HepG2 (cell line): ENCODE measurements around the gene CKAP2L. TPM values are rescaled to one million over a fixed set of nuclear protein-coding genes. Genes with fewer than 3 reads are reported as not detected.

ENCODE experiments used
- ATAC-seq: fragments of 200-7000 bp; cut with Tn5 transposase; 3 replicates; pipeline ENCODE4 v1.9.1; 2020; ENCODE audit warnings: mild to moderate bottlenecking, moderate library complexity
- BruUV-seq: library from RNA; stranded (reverse); fragments of 400-500 nt; replicated peaks from 2 replicates; lab custom pipeline; 2021; lab: Mats Ljungman, UMichigan
- CTCF ChIA-PET: fragments of 300-600 bp; formaldehyde crosslinking; extraction: SDS; loops from one replicate; lab custom pipeline; 2021; ENCODE audit warnings: low total read pairs, inconsistent platforms, low intra/inter-chr PET ratio; lab: Yijun Ruan, JAX
- POLR2A ChIA-PET: fragments of 350-600 bp; sonication (Branson Sonifier 250); formaldehyde crosslinking; loops from one replicate; lab custom pipeline; 2020; ENCODE audit warnings: antibody characterized with exemption, inconsistent platforms; lab: Yijun Ruan, JAX
- DNase-seq: peaks from one replicate; pipeline ENCODE4 v3.0.0-alpha.2; 2015; ENCODE audit warnings: low spot score
- FAIRE-seq: peaks from 3 replicates; lab custom pipeline; 2011; peaks lifted over from hg19 to GRCh38; lab: Jason Lieb, UNC
- H2AFZ ChIP-seq: one replicate; pipeline ENCODE4 v1.6.1; 2011; ENCODE audit warnings: low read length, inconsistent platforms
- H3K27ac ChIP-seq: fragments of 300-600 bp; 3 replicates; pipeline ENCODE4 v1.8.0; 2011; ENCODE audit warnings: mixed run types, mild to moderate bottlenecking, mixed read lengths, low read length, inconsistent platforms; ENCODE audit not compliant: insufficient read depth; ENCODE audit errors: extremely low read length
- H3K27me3 ChIP-seq, 2 experiments: fragments of 200-600 bp in 1 of 2; 2 replicates in 1 of 2; 3 replicates in 1 of 2; pipeline versions ENCODE4 v1.6.0 to v1.8.0; 2011; ENCODE audit warnings: low read length in 2 of 2, mild to moderate bottlenecking in 2 of 2, moderate library complexity in 2 of 2, inconsistent platforms in 1 of 2; ENCODE audit not compliant: insufficient read depth in 2 of 2, control insufficient read depth in 1 of 2
- H3K36me3 ChIP-seq, 2 experiments: fragments of 200-600 bp in 1 of 2; replicated peaks in 1 of 2; 2 replicates in 1 of 2; 3 replicates in 1 of 2; pipeline versions ENCODE4 v1.5.1 to v1.8.0; 2011; ENCODE audit warnings: low read length in 2 of 2, inconsistent platforms in 1 of 2; ENCODE audit not compliant: insufficient read depth in 2 of 2, control insufficient read depth in 1 of 2
- H3K4me1 ChIP-seq: 2 replicates; pipeline ENCODE4 v1.5.1; 2012; ENCODE audit warnings: low read length, inconsistent platforms; ENCODE audit not compliant: insufficient read depth
- H3K4me2 ChIP-seq: 2 replicates; pipeline ENCODE4 v1.6.0; 2011; ENCODE audit warnings: low read depth, low read length, inconsistent platforms
- H3K4me3 ChIP-seq, 3 experiments: fragments of 200-600 bp in 1 of 3; sonication (generic), shearing (Covaris generic) in 1 of 3; replicated peaks in 1 of 3; 2 replicates each; pipeline ENCODE4 v1.5.1; 2011 to 2016; ENCODE audit warnings: low read length in 3 of 3, inconsistent platforms in 2 of 3, low read depth in 2 of 3, mild to moderate bottlenecking in 2 of 3, control low read depth in 1 of 3, mixed read lengths in 1 of 3; ENCODE audit not compliant: insufficient read depth in 1 of 3
- H3K79me2 ChIP-seq: one replicate; pipeline ENCODE4 v1.6.1; 2011; ENCODE audit warnings: low read length, inconsistent platforms; ENCODE audit not compliant: insufficient read depth
- H3K9ac ChIP-seq: 2 replicates; pipeline ENCODE4 v1.6.0; 2011; ENCODE audit warnings: mild to moderate bottlenecking, low read depth, low read length, inconsistent platforms; ENCODE audit not compliant: insufficient read depth
- H3K9me3 ChIP-seq: 2 replicates; pipeline ENCODE4 v1.5.1; 2012; ENCODE audit warnings: mild to moderate bottlenecking, low read length
- H4K20me1 ChIP-seq: 2 replicates; pipeline ENCODE4 v1.6.0; 2011; ENCODE audit warnings: inconsistent platforms, mild to moderate bottlenecking, low read length, moderate library complexity; ENCODE audit not compliant: insufficient read depth
- SALL2 ChIP-seq: sonication (generic); formaldehyde crosslinking; IDR thresholded peaks from 2 replicates; pipeline ENCODE4 v1.8.1; 2023; ENCODE audit warnings: mild to moderate bottlenecking, missing genetic modification reagents, inconsistent platforms
- ZNF614 ChIP-seq: IDR thresholded peaks from 2 replicates; pipeline ENCODE4 v1.6.1; 2018; ENCODE audit warnings: missing biosample characterization, missing genetic modification reagents, inconsistent platforms, borderline replicate concordance
- ZNF746 ChIP-seq: sonication (generic); formaldehyde crosslinking; IDR thresholded peaks from 2 replicates; pipeline ENCODE4 v1.8.0; 2022; ENCODE audit warnings: mild to moderate bottlenecking, missing genetic modification reagents
- WGBS: methylation state at CpG from one replicate; pipeline ENCODE4 v1.1.6; 2017; ENCODE audit warnings: low lambda C conversion rate; 5-methylcytosine and 5-hydroxymethylcytosine counted together
- in situ Hi-C: cut with HindIII; loops from 2 replicates; pipeline ENCODE4 v1.10.0; 2017; ENCODE audit warnings: low pct_unique_long_range_greater_than_20kb; ENCODE audit not compliant: extremely low pct_ligation_motif_present
- intact Hi-C: fragments of 100-400 bp; cut with micrococcal nuclease; formaldehyde crosslinking; loops from one replicate; pipeline ENCODE4 v1.10.0; 2022; ENCODE audit not compliant: unreplicated experiment
- polyA plus RNA-seq, 8 experiments: library from polyadenylated mRNA; depleted of rRNA in 3 of 8; stranded (reverse) in 7 of 8; unstranded in 1 of 8; fragments of >200 nt; fragmentation: Illumina TruSeq in 4 of 8; extraction: Trizol in 4 of 8; gene quantifications; 2 replicates each; pipeline versions ENCODE4 v1.2.1 to v1.2.3, GENCODE V29; 2011 to 2016; ENCODE audit warnings: low read depth in 4 of 8, missing spikeins in 1 of 8, mixed read lengths in 1 of 8; ENCODE audit not compliant: insufficient read depth in 1 of 8
- total RNA-seq, 5 experiments: library from RNA; depleted of rRNA; stranded (reverse); fragments of >200 nt; fragmentation: Illumina TruSeq; extraction: Trizol; gene quantifications; 2 replicates each; pipeline ENCODE4 v1.2.3, GENCODE V29; 2016; ENCODE audit warnings: low read depth in 1 of 5
- TF ChIP-seq, protein P1 (sequence below): IDR thresholded peaks from 2 replicates; pipeline ENCODE4 v1.4.0; 2020; ENCODE audit warnings: mild to moderate bottlenecking, missing genetic modification reagents

CKAP2L gene
- total and polyA plus RNA-seq, 2 of the 13 experiments (the other 11 are each of a cell fraction or from before 2014, with no cell fraction given): 7.1 to 9.5 TPM

GRCh38 chr2:112767693-112768330, 3.4 kb upstream of the CKAP2L start (continued):
- TF ChIP-seq, protein P1, sequence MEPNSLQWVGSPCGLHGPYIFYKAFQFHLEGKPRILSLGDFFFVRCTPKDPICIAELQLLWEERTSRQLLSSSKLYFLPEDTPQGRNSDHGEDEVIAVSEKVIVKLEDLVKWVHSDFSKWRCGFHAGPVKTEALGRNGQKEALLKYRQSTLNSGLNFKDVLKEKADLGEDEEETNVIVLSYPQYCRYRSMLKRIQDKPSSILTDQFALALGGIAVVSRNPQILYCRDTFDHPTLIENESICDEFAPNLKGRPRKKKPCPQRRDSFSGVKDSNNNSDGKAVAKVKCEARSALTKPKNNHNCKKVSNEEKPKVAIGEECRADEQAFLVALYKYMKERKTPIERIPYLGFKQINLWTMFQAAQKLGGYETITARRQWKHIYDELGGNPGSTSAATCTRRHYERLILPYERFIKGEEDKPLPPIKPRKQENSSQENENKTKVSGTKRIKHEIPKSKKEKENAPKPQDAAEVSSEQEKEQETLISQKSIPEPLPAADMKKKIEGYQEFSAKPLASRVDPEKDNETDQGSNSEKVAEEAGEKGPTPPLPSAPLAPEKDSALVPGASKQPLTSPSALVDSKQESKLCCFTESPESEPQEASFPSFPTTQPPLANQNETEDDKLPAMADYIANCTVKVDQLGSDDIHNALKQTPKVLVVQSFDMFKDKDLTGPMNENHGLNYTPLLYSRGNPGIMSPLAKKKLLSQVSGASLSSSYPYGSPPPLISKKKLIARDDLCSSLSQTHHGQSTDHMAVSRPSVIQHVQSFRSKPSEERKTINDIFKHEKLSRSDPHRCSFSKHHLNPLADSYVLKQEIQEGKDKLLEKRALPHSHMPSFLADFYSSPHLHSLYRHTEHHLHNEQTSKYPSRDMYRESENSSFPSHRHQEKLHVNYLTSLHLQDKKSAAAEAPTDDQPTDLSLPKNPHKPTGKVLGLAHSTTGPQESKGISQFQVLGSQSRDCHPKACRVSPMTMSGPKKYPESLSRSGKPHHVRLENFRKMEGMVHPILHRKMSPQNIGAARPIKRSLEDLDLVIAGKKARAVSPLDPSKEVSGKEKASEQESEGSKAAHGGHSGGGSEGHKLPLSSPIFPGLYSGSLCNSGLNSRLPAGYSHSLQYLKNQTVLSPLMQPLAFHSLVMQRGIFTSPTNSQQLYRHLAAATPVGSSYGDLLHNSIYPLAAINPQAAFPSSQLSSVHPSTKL (CRISPR knock-in tag): peak; percentile 29; the same call in 1 of the 2 replicates
- TF ChIP-seq SALL2 (CRISPR knock-in tag): no peak
- TF ChIP-seq, all 625 proteins: peak for 6

DNA sequence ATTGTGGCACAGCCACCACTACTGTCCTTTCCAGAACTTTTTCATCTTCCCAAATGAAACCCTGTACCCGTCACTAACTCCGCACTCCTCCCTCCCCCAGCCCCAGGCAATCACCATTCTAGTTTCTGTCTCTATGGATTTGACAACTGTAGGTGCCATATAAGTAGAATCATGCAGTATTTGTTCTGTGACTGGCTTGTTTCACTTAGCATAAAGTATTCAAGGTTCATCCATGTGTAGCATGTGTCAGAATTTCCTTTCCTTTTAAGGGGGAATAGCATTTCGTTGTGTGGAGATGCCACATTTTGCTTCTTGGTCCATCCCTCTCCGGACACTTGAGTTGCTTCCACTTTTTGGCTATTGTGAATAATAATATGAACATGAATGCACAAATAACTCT, 842 bp upstream of the CKAP2L start:
- H3K79me2 ChIP-seq: peaks cover 23% of the 10 kb centered on the region
- no peaks in the 10 kb centered on the region for H3K9me3 ChIP-seq
- BruUV-seq: no TSS peak
- H3K4me1 ChIP-seq: peaks cover 58% of the 10 kb centered on the region
- H3K27me3 ChIP-seq: no peaks in the 10 kb centered on the region; a peak in 1 of 5 replicates
- peak overlapping the region; percentile 21 for H2AFZ ChIP-seq
- peak overlapping the region; percentile 49 for H3K27ac ChIP-seq
- POLR2A ChIA-PET: no interaction called here
- H3K4me3 ChIP-seq: peak overlapping the region; percentile 80 to 91 (median 90)
- DNase-seq (no peak), FAIRE-seq (no peak)
- H4K20me1 ChIP-seq: no peaks in the 10 kb centered on the region
- WGBS: 70% methylated on average over 4 of the region's 4 CpGs
- H3K9ac ChIP-seq: peak overlapping the region; percentile 69
- no peaks in the 10 kb centered on the region; a peak in 2 of 5 replicates for H3K36me3 ChIP-seq
- TF ChIP-seq ZNF746 (CRISPR knock-in tag): no peak
- 0 out of 2 replicates have a peak, but pooled peaks have one; percentile 4 for TF ChIP-seq ZNF614 (CRISPR knock-in tag)
- TF ChIP-seq, all 625 proteins: peak for 1
- CTCF ChIA-PET: no interaction called here
- H3K4me2 ChIP-seq: peak overlapping the region; percentile 90
- ATAC-seq: no peak
- intact Hi-C loops: loop anchor here (2.0 kb wide), 1 partner anchor 14 kb away; no protein-coding TSS in a partner anchor
- in situ Hi-C loops: no loop called here
